SU-DHL-6 (cell line): ENCODE results near the gene ANAPC2.
A peak's percentile ranks its signal among the peaks of the same experiment; 100 is the strongest.

Experiments
- H2AFZ ChIP-seq: fragments of 200-600 bp; sonication (generic); 2 replicates; pipeline ENCODE4 v1.6.1; 2014; ENCODE audit warnings: low read depth, mild to moderate bottlenecking, moderate library complexity, mixed read lengths, antibody characterized with exemption, low read length; ENCODE audit not compliant: severe bottlenecking
- H3F3A ChIP-seq: fragments of 200-600 bp; shearing (Covaris generic); 2 replicates; pipeline ENCODE4 v1.6.0; 2016; ENCODE audit warnings: antibody characterized with exemption, mild to moderate bottlenecking; ENCODE audit not compliant: insufficient read depth
- H3K27ac ChIP-seq: fragments of 200-600 bp; sonication (generic); 2 replicates; pipeline ENCODE4 v1.5.1; 2016; ENCODE audit warnings: low read depth, mild to moderate bottlenecking, low read length, moderate library complexity, mixed read lengths
- H3K27me3 ChIP-seq: fragments of 200-600 bp; sonication (generic), shearing (Covaris generic); 2 replicates; pipeline ENCODE4 v1.6.0; 2014; ENCODE audit warnings: mild to moderate bottlenecking, low read length
- H3K36me3 ChIP-seq: fragments of 200-600 bp; sonication (generic); 2 replicates; pipeline ENCODE4 v1.6.1; 2014; ENCODE audit warnings: mild to moderate bottlenecking, low read length, mixed read lengths
- H3K4me2 ChIP-seq: fragments of 300-600, 200-600 bp; shearing (Covaris generic), sonication (generic); 2 replicates; pipeline ENCODE4 v1.6.0; 2014; ENCODE audit warnings: low read length, low read depth, mild to moderate bottlenecking; ENCODE audit not compliant: poor library complexity, severe bottlenecking
- H3K4me3 ChIP-seq: fragments of 200-600 bp; sonication (generic); 2 replicates; pipeline ENCODE4 v1.5.1; 2014; ENCODE audit warnings: antibody characterized with exemption, low read length, mild to moderate bottlenecking, mixed read lengths; ENCODE audit not compliant: insufficient read depth, poor library complexity, severe bottlenecking
- H3K79me2 ChIP-seq: fragments of 200-600 bp; sonication (generic); 2 replicates; pipeline ENCODE4 v1.6.1; 2014; ENCODE audit warnings: mild to moderate bottlenecking, low read length, moderate library complexity; ENCODE audit not compliant: insufficient read depth
- H3K9ac ChIP-seq: fragments of 200-600 bp; sonication (generic); 2 replicates; pipeline ENCODE4 v1.7.0; 2014; ENCODE audit warnings: mild to moderate bottlenecking, low read length
- H3K9me2 ChIP-seq: fragments of 200-600 bp; sonication (generic); replicated peaks from 2 replicates; pipeline ENCODE4 v1.6.1; 2014; ENCODE audit warnings: low read length; ENCODE audit not compliant: insufficient read depth
- H3K9me3 ChIP-seq: fragments of 200-600 bp; sonication (generic); 2 replicates; pipeline ENCODE4 v1.6.1; 2014; ENCODE audit warnings: low read length, mixed read lengths; ENCODE audit not compliant: insufficient read depth
- H4K20me1 ChIP-seq: fragments of 200-600 bp; sonication (generic); 2 replicates; pipeline ENCODE4 v1.6.1; 2014; ENCODE audit warnings: low read depth, mild to moderate bottlenecking, antibody characterized with exemption, low read length, moderate library complexity, mixed read lengths
- EZH2phosphoT487 ChIP-seq: fragments of 200-600 bp; sonication (generic), shearing (Covaris generic); conservative IDR thresholded peaks from 2 replicates; pipeline ENCODE4 v1.6.1; 2018; ENCODE audit warnings: mild to moderate bottlenecking, antibody characterized with exemption, low read length, moderate library complexity, mixed read lengths
- TF ChIP-seq, protein P1 (sequence below): fragments of 200-600 bp; sonication (generic); IDR thresholded peaks from one replicate; pipeline ENCODE4 v1.5.1; 2017; ENCODE audit warnings: antibody characterized with exemption, mild to moderate bottlenecking, low read length, moderate library complexity; ENCODE audit not compliant: insufficient read depth, poor library complexity, severe bottlenecking

Gene ANAPC2

DNA sequence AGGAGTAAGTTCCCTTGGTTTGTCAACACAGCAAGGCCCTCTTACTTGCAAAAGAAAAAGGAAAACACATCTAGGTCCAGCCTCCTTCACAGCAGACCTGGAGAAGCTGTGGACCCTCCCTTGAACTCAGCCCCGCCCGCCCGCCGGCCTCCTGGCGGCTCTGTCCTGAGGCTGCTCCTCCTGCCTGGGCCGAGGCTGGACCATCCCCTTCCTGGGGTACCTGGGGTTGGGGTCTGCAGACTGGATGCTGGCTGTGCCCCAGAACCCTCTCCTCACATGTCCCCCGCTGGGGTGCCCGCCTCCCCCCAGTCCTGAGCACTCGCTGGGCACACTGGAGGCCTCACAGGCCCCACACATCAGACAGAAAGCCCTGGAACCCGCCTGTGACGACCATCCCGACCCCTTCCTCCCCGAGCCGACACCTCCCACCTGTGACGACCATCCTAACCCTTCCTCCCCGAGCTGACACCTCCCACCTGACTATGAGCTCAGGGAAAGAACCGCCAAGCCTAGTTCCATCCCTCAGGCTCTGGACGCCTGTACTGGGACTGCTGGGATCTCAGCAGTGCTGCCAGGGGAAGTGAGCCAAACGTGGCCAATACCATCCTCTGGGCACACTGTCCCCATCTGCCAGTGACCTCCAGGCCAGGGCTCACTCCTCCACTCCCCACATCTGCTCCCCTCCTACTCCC, 9.3 kb downstream of the ANAPC2 start:
- Histone ChIP-seq H3F3A (no peaks in the 10 kb centered on the region), H2AFZ (no peak overlapping the region), H4K20me1 (no peaks in the 10 kb centered on the region), H3K9ac (no peak overlapping the region), H3K27ac (no peak overlapping the region), H3K4me2 (no peak overlapping the region), H3K36me3 (no peaks in the 10 kb centered on the region), H3K9me2 (no peaks in the 10 kb centered on the region), H3K27me3 (no peaks in the 10 kb centered on the region), H3K79me2 (no peaks in the 10 kb centered on the region), H3K9me3 (no peaks in the 10 kb centered on the region), H3K4me3 (no peak overlapping the region)
- TF ChIP-seq, protein P1, sequence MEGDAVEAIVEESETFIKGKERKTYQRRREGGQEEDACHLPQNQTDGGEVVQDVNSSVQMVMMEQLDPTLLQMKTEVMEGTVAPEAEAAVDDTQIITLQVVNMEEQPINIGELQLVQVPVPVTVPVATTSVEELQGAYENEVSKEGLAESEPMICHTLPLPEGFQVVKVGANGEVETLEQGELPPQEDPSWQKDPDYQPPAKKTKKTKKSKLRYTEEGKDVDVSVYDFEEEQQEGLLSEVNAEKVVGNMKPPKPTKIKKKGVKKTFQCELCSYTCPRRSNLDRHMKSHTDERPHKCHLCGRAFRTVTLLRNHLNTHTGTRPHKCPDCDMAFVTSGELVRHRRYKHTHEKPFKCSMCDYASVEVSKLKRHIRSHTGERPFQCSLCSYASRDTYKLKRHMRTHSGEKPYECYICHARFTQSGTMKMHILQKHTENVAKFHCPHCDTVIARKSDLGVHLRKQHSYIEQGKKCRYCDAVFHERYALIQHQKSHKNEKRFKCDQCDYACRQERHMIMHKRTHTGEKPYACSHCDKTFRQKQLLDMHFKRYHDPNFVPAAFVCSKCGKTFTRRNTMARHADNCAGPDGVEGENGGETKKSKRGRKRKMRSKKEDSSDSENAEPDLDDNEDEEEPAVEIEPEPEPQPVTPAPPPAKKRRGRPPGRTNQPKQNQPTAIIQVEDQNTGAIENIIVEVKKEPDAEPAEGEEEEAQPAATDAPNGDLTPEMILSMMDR, result no peak
- TF ChIP-seq EZH2phosphoT487, result no peak

- Histone ChIP-seq H3K9me2 (no peaks in the 10 kb centered on the region), H3K27me3 (no peaks in the 10 kb centered on the region), H2AFZ (no peak overlapping the region), H3K9ac (no peak overlapping the region), H3K4me3 (no peak overlapping the region), H3K79me2 (no peaks in the 10 kb centered on the region), H3K4me2 (no peak overlapping the region), H3K36me3 (no peaks in the 10 kb centered on the region), H3F3A (no peaks in the 10 kb centered on the region), H3K27ac (no peak overlapping the region), H3K9me3 (no peaks in the 10 kb centered on the region), H4K20me1 (no peaks in the 10 kb centered on the region)
- TF ChIP-seq, protein P1, result no peak
- no peak for TF ChIP-seq EZH2phosphoT487
Observed at GRCh38 chr9:137178201-137178938, 10.0 kb downstream of the ANAPC2 start.

GRCh38 chr9:137176302-137177182, 11.8 kb downstream of the ANAPC2 start:
- no peak overlapping the region for H2AFZ ChIP-seq
- TF ChIP-seq EZH2phosphoT487, result no peak
- TF ChIP-seq, protein P1, result peak; percentile 13
- no peaks in the 10 kb centered on the region for H4K20me1 ChIP-seq
- no peak overlapping the region for H3K4me2 ChIP-seq
- H3K9me2 ChIP-seq, result no peaks in the 10 kb centered on the region
- no peaks in the 10 kb centered on the region for H3F3A ChIP-seq
- H3K27ac ChIP-seq, result no peak overlapping the region
- H3K9ac ChIP-seq, result no peak overlapping the region
- no peaks in the 10 kb centered on the region for H3K36me3 ChIP-seq
- H3K4me3 ChIP-seq, result no peak overlapping the region
- H3K27me3 ChIP-seq, result no peaks in the 10 kb centered on the region
- no peaks in the 10 kb centered on the region for H3K79me2 ChIP-seq
- H3K9me3 ChIP-seq, result no peaks in the 10 kb centered on the region
